ENCODE measurements around the gene THEMIS2. TPM values are rescaled to one million over a fixed set of nuclear protein-coding genes. Genes with fewer than 3 reads are reported as not detected.
"Not testable (repeated sequence)": the region's sequence is repeated elsewhere in the genome, so short reads cannot be mapped to it uniquely, and the experiment has no call there.

Gene THEMIS2
- total RNA-seq, result 3.7 and 4.1 TPM in 2 replicates

- no peak for DNase-seq (ENCODE audit: low read depth, low spot score)
These were observed at the start of gene THEMIS2 for GRCh38 chr1:27872059-27872801. THEMIS2 (plus strand) TSS chr1:27872544; CDS start chr1:27872572, 28 bp downstream.

- DNase-seq (ENCODE audit: low read depth, low spot score), result no peak
These were observed 48.6 kb upstream of the THEMIS2 start for GRCh38 chr1:27823784-27824183.

- DNase-seq (ENCODE audit: low read depth, low spot score), result no peak
These were observed 47.9 kb upstream of the THEMIS2 start for GRCh38 chr1:27824411-27824810.

- DNase-seq (ENCODE audit: low read depth, low spot score), result not testable (repeated sequence)
These were observed 42.9 kb upstream of the THEMIS2 start for GRCh38 chr1:27829339-27829960.

- DNase-seq (ENCODE audit: low read depth, low spot score), result peak; percentile 86
These were observed 41.5 kb upstream of the THEMIS2 start, which contains the start of gene PPP1R8 for GRCh38 chr1:27830621-27831440. PPP1R8 (plus strand) TSS chr1:27830782; CDS start chr1:27830836, 54 bp downstream.

- DNase-seq (ENCODE audit: low read depth, low spot score), result no peak
These were observed 40.6 kb upstream of the THEMIS2 start for GRCh38 chr1:27831568-27832410.

- no peak for DNase-seq (ENCODE audit: low read depth, low spot score)
These were observed 39.6 kb upstream of the THEMIS2 start for GRCh38 chr1:27832762-27833161.

- no peak for DNase-seq (ENCODE audit: low read depth, low spot score)
These were observed 38.9 kb upstream of the THEMIS2 start for GRCh38 chr1:27833470-27833869.

- no peak for DNase-seq (ENCODE audit: low read depth, low spot score)
These were observed 37.3 kb upstream of the THEMIS2 start for GRCh38 chr1:27835046-27835445.

- no peak for DNase-seq (ENCODE audit: low read depth, low spot score)
These were observed 36.8 kb upstream of the THEMIS2 start for GRCh38 chr1:27835501-27835900.

- DNase-seq (ENCODE audit: low read depth, low spot score), result no peak
These were observed 22.4 kb upstream of the THEMIS2 start for GRCh38 chr1:27849951-27850350.

- DNase-seq (ENCODE audit: low read depth, low spot score), result no peak
These were observed 17.3 kb upstream of the THEMIS2 start for GRCh38 chr1:27855085-27855484.

- DNase-seq (ENCODE audit: low read depth, low spot score), result no peak
These were observed 15.6 kb upstream of the THEMIS2 start for GRCh38 chr1:27856561-27857343.

- not testable (repeated sequence) for DNase-seq (ENCODE audit: low read depth, low spot score)
These were observed 14.8 kb upstream of the THEMIS2 start for GRCh38 chr1:27857552-27857951.

GRCh38 chr1:27858072-27858948 is 14.0 kb upstream of the THEMIS2 start:
- peak; percentile 27 for DNase-seq (ENCODE audit: low read depth, low spot score)

GRCh38 chr1:27858949-27859576 is 13.3 kb upstream of the THEMIS2 start:
- DNase-seq (ENCODE audit: low read depth, low spot score), result no peak

- no peak for DNase-seq (ENCODE audit: low read depth, low spot score)
These were observed 10.9 kb upstream of the THEMIS2 start for GRCh38 chr1:27861436-27861835.

GRCh38 chr1:27862004-27862403 is 10.3 kb upstream of the THEMIS2 start:
- no peak for DNase-seq (ENCODE audit: low read depth, low spot score)
